ENCODE measurements around the gene LMO1.

LMO1 gene

GRCh38 chr11:8294251-8294935, 30.7 kb upstream of the LMO1 start:
- in situ Hi-C loops (cut with HindIII; ENCODE audit: low sequenced_read_pairs) = no loop called here
- no peak overlapping the region for H3K4me3 ChIP-seq (ENCODE audit: low read depth, low read length)
- no peak for TF ChIP-seq CTCF (IDR thresholded peaks at IDR 0.05; ENCODE audit: low read depth, low read length, missing control alignments)
- DNase-seq (ENCODE audit: low read depth) = no peak

- in situ Hi-C loops (cut with HindIII; ENCODE audit: low sequenced_read_pairs) = no loop called here
- H3K4me3 ChIP-seq (ENCODE audit: low read depth, low read length) = no peak overlapping the region
- no peak for DNase-seq (ENCODE audit: low read depth)
- TF ChIP-seq CTCF (IDR thresholded peaks at IDR 0.05; ENCODE audit: low read depth, low read length, missing control alignments) = no peak
These were observed 29.5 kb upstream of the LMO1 start for GRCh38 chr11:8293171-8293570.

GRCh38 chr11:8292351-8292750, 28.7 kb upstream of the LMO1 start:
- in situ Hi-C loops (cut with HindIII; ENCODE audit: low sequenced_read_pairs) = no loop called here
- no peak for DNase-seq (ENCODE audit: low read depth)
- no peak for TF ChIP-seq CTCF (IDR thresholded peaks at IDR 0.05; ENCODE audit: low read depth, low read length, missing control alignments)
- H3K4me3 ChIP-seq (ENCODE audit: low read depth, low read length) = no peak overlapping the region

GRCh38 chr11:8291421-8292350, 28.0 kb upstream of the LMO1 start:
- TF ChIP-seq CTCF (IDR thresholded peaks at IDR 0.05; ENCODE audit: low read depth, low read length, missing control alignments) = no peak
- no peak overlapping the region for H3K4me3 ChIP-seq (ENCODE audit: low read depth, low read length)
- no peak for DNase-seq (ENCODE audit: low read depth)
- in situ Hi-C loops (cut with HindIII; ENCODE audit: low sequenced_read_pairs) = no loop called here

- in situ Hi-C loops (cut with HindIII; ENCODE audit: low sequenced_read_pairs) = no loop called here
- no peak for DNase-seq (ENCODE audit: low read depth)
- no peak for TF ChIP-seq CTCF (IDR thresholded peaks at IDR 0.05; ENCODE audit: low read depth, low read length, missing control alignments)
- H3K4me3 ChIP-seq (ENCODE audit: low read depth, low read length) = no peak overlapping the region
These were observed 26.6 kb upstream of the LMO1 start for GRCh38 chr11:8290081-8290810.

GRCh38 chr11:8289492-8289918, 25.8 kb upstream of the LMO1 start:
- DNase-seq (ENCODE audit: low read depth) = no peak
- in situ Hi-C loops (cut with HindIII; ENCODE audit: low sequenced_read_pairs) = no loop called here
- H3K4me3 ChIP-seq (ENCODE audit: low read depth, low read length) = no peak overlapping the region
- TF ChIP-seq CTCF (IDR thresholded peaks at IDR 0.05; ENCODE audit: low read depth, low read length, missing control alignments) = no peak
